H9 (cell line): ENCODE results near the gene ABCC12. TPM values are rescaled to one million over a fixed set of nuclear protein-coding genes. Genes with fewer than 3 reads are reported as not detected.

ENCODE experiments used
- DNase-seq: peaks from one replicate; pipeline ENCODE4 v3.0.0-alpha.2; 2017
- H2AFZ ChIP-seq: one replicate; pipeline ENCODE4 v1.6.1; 2013; ENCODE audit warnings: mild to moderate bottlenecking, low read length, control low read depth, moderate library complexity
- H2AK5ac ChIP-seq: 2 replicates; pipeline ENCODE4 v1.6.1; 2013; ENCODE audit warnings: low read length, control low read depth, mixed read lengths; ENCODE audit not compliant: insufficient read length
- H2BK120ac ChIP-seq: one replicate; pipeline ENCODE4 v1.6.1; 2013; ENCODE audit warnings: low read depth, mild to moderate bottlenecking, low read length, control low read depth, inconsistent platforms; ENCODE audit not compliant: poor library complexity, severe bottlenecking
- H2BK12ac ChIP-seq: 2 replicates; pipeline ENCODE4 v1.6.1; 2013; ENCODE audit warnings: low read length, control low read depth, mixed read lengths, low read depth; ENCODE audit not compliant: insufficient read length
- H2BK15ac ChIP-seq: 2 replicates; pipeline ENCODE4 v1.6.1; 2013; ENCODE audit warnings: low read depth, low read length, control low read depth
- H2BK20ac ChIP-seq: one replicate; pipeline ENCODE4 v1.6.1; 2013; ENCODE audit warnings: low read depth, mild to moderate bottlenecking, low read length, control low read depth, inconsistent platforms; ENCODE audit not compliant: poor library complexity, severe bottlenecking
- H2BK5ac ChIP-seq: 2 replicates; pipeline ENCODE4 v1.6.1; 2013; ENCODE audit warnings: low read length, control low read depth, mixed read lengths; ENCODE audit not compliant: insufficient read length
- H3K14ac ChIP-seq: 2 replicates; pipeline ENCODE4 v1.6.1; 2013; ENCODE audit warnings: low read length, control low read depth; ENCODE audit not compliant: insufficient read depth
- H3K18ac ChIP-seq: 2 replicates; pipeline ENCODE4 v1.6.1; 2013; ENCODE audit warnings: low read depth, mild to moderate bottlenecking, mixed read lengths, low read length, control low read depth; ENCODE audit not compliant: insufficient read length
- H3K23ac ChIP-seq: 2 replicates; pipeline ENCODE4 v1.6.1; 2013; ENCODE audit warnings: low read length, control low read depth, mixed read lengths, low read depth; ENCODE audit not compliant: insufficient read length
- H3K23me2 ChIP-seq: 2 replicates; pipeline ENCODE4 v1.6.1; 2013; ENCODE audit warnings: low read depth, mild to moderate bottlenecking, mixed read lengths, low read length, control low read depth; ENCODE audit not compliant: insufficient read length, poor library complexity, severe bottlenecking
- H3K27ac ChIP-seq: 2 replicates; pipeline ENCODE4 v1.5.1; 2013; ENCODE audit warnings: low read length, control low read depth, mixed read lengths, low read depth; ENCODE audit not compliant: insufficient read length
- H3K27me3 ChIP-seq: 2 replicates; pipeline ENCODE4 v1.6.1; 2013; ENCODE audit warnings: low read length, control low read depth, inconsistent platforms; ENCODE audit not compliant: insufficient read depth
- H3K4ac ChIP-seq: 2 replicates; pipeline ENCODE4 v1.6.1; 2013; ENCODE audit warnings: low read depth, mild to moderate bottlenecking, control low read depth, inconsistent platforms, low read length, moderate library complexity
- H3K4me1 ChIP-seq: 2 replicates; pipeline ENCODE4 v1.6.1; 2013; ENCODE audit warnings: low read length, control low read depth, inconsistent platforms; ENCODE audit not compliant: insufficient read depth
- H3K4me2 ChIP-seq: 2 replicates; pipeline ENCODE4 v1.6.1; 2013; ENCODE audit warnings: low read length, control low read depth, mixed read lengths; ENCODE audit not compliant: insufficient read length, insufficient read depth
- H3K56ac ChIP-seq: 2 replicates; pipeline ENCODE4 v1.6.1; 2013; ENCODE audit warnings: low read depth, mild to moderate bottlenecking, mixed read lengths, low read length, control low read depth; ENCODE audit not compliant: insufficient read length
- H3K79me1 ChIP-seq: 2 replicates; pipeline ENCODE4 v1.6.1; 2013; ENCODE audit warnings: low read depth, mild to moderate bottlenecking, moderate library complexity, low read length, control low read depth, inconsistent platforms; ENCODE audit not compliant: insufficient read depth, poor library complexity, severe bottlenecking
- H3K79me2 ChIP-seq: 2 replicates; pipeline ENCODE4 v1.6.1; 2013; ENCODE audit warnings: low read length, control low read depth, inconsistent platforms; ENCODE audit not compliant: insufficient read depth
- H3K9ac ChIP-seq: 2 replicates; pipeline ENCODE4 v1.6.1; 2013; ENCODE audit warnings: low read length, control low read depth, mixed read lengths; ENCODE audit not compliant: insufficient read length; ENCODE audit errors: extremely low read depth
- H3K9me3 ChIP-seq: one replicate; pipeline ENCODE4 v1.6.1; 2013; ENCODE audit warnings: low read depth, low read length, inconsistent platforms; ENCODE audit not compliant: control insufficient read depth
- H3T11ph ChIP-seq: one replicate; pipeline ENCODE4 v1.6.1; 2013; ENCODE audit warnings: mild to moderate bottlenecking, low read length, control low read depth, inconsistent platforms
- H4K20me1 ChIP-seq: one replicate; pipeline ENCODE4 v1.6.1; 2013; ENCODE audit not compliant: control insufficient read depth, insufficient read length, insufficient read depth
- H4K5ac ChIP-seq: 2 replicates; pipeline ENCODE4 v1.6.1; 2013; ENCODE audit warnings: low read depth, mild to moderate bottlenecking, mixed read lengths, low read length, control low read depth; ENCODE audit not compliant: insufficient read length
- H4K8ac ChIP-seq: replicated peaks from 2 replicates; pipeline ENCODE4 v1.6.1; 2013; ENCODE audit warnings: low read length, control low read depth, mixed read lengths, low read depth; ENCODE audit not compliant: insufficient read length
- H4K91ac ChIP-seq: 2 replicates; pipeline ENCODE4 v1.6.1; 2013; ENCODE audit warnings: low read depth, mild to moderate bottlenecking, moderate library complexity, mixed read lengths, low read length, control low read depth; ENCODE audit not compliant: insufficient read length
- H3K27ac Mint-ChIP-seq, 3 experiments: 2 replicates in 2 of 3; 3 replicates in 1 of 3; pipeline ENCODE4 v1.8.0; 2020 to 2021; ENCODE audit warnings: mixed read lengths in 3 of 3, mild to moderate bottlenecking in 1 of 3, moderate library complexity in 1 of 3
- H3K27me3 Mint-ChIP-seq: 2 replicates; pipeline ENCODE4 v1.8.0; 2021; ENCODE audit warnings: low read depth, mild to moderate bottlenecking, moderate library complexity, mixed read lengths
- H3K36me3 Mint-ChIP-seq, 3 experiments: 2 replicates in 2 of 3; 3 replicates in 1 of 3; pipeline ENCODE4 v1.8.0; 2020 to 2021; ENCODE audit warnings: low read depth in 3 of 3, mixed read lengths in 3 of 3; ENCODE audit not compliant: insufficient read depth in 1 of 3
- H3K4me1 Mint-ChIP-seq, 2 experiments: 2 replicates each; pipeline ENCODE4 v1.8.0; 2020; ENCODE audit warnings: mixed read lengths in 2 of 2
- H3K4me3 Mint-ChIP-seq, 2 experiments: 2 replicates in 1 of 2; 3 replicates in 1 of 2; pipeline ENCODE4 v1.8.0; 2020 to 2021; ENCODE audit warnings: mild to moderate bottlenecking in 2 of 2, mixed read lengths in 2 of 2, moderate library complexity in 1 of 2
- H3K9me3 Mint-ChIP-seq, 2 experiments: 2 replicates in 1 of 2; 3 replicates in 1 of 2; pipeline ENCODE4 v1.8.0; 2020; ENCODE audit warnings: mild to moderate bottlenecking in 2 of 2, mixed read lengths in 2 of 2, moderate library complexity in 1 of 2
- CTCF ChIP-seq: fragments of 200-600 bp; sonication (generic); conservative IDR thresholded peaks from 3 replicates; pipeline ENCODE4 v1.8.0; 2021; ENCODE audit warnings: antibody characterized with exemption, mild to moderate bottlenecking
- WGBS: extraction: QIAGEN DNeasy Blood & Tissue Kit; methylation state at CpG from one replicate; pipeline ENCODE4 v1.1.7; 2013; ENCODE audit warnings: missing lambda C conversion rate, low lambda C conversion rate, mixed read lengths; ENCODE audit not compliant: insufficient read length; ENCODE audit errors: extremely low coverage; 5-methylcytosine and 5-hydroxymethylcytosine counted together
- total RNA-seq: library from RNA; stranded (reverse); gene quantifications from 2 replicates; pipeline ENCODE4 v1.2.1, GENCODE V29; 2021

The ABCC12 gene
- total RNA-seq, 1 experiment from 2014 or later, result 0.09 TPM

DNA sequence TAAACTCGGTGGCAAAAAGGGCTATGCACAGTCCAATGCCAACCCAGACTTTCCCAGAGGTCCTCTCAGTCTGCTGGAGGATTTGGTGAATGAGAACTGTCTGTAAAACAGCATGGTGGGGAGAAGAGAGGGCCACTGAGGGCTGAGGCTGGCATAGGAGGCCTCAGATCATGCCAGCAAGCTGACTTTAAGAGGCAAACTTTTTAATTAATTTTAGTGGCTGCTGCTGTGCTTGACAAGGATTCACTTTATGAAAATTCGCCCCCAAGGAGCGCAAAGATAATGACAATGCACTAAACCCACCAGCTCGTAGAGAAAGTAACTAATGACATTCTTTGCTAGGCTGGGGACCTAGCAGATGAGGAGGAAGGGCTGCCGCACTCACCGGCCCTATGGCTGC, 15.0 kb downstream of the ABCC12 start:
- Histone ChIP-seq H4K5ac (no peak overlapping the region), H3K4ac (no peak overlapping the region), H4K20me1 (no peaks in the 10 kb centered on the region), H3K14ac (no peak overlapping the region), H2BK12ac (no peak overlapping the region), H3K4me1 (no peaks in the 10 kb centered on the region), H3K27me3 (no peaks in the 10 kb centered on the region), H3K23me2 (no peaks in the 10 kb centered on the region), H2AK5ac (no peak overlapping the region), H2BK20ac (no peak overlapping the region), H3T11ph (no peak overlapping the region), H2BK15ac (no peak overlapping the region), H3K18ac (no peak overlapping the region), H3K9me3 (no peaks in the 10 kb centered on the region), H3K56ac (no peak overlapping the region), H4K91ac (no peak overlapping the region), H2BK120ac (no peak overlapping the region), H2AFZ (no peak overlapping the region), H4K8ac (no peak overlapping the region), H3K9ac (no peak overlapping the region), H3K79me2 (no peaks in the 10 kb centered on the region), H2BK5ac (no peak overlapping the region), H3K4me2 (no peak overlapping the region), H3K79me1 (no peaks in the 10 kb centered on the region), H3K27ac (no peak overlapping the region), H3K23ac (no peak overlapping the region)
- no peak for TF ChIP-seq CTCF
- no peaks in the 10 kb centered on the region; a peak in 2 of 5 replicates for H3K9me3 Mint-ChIP-seq
- H3K4me3 Mint-ChIP-seq, result no peak overlapping the region
- H3K27ac Mint-ChIP-seq, result no peak overlapping the region
- H3K4me1 Mint-ChIP-seq, result peaks cover 9 to 10% of the 10 kb centered on the region in 2 experiments
- H3K36me3 Mint-ChIP-seq, result peaks cover 0 to 5% (median 0%) of the 10 kb centered on the region in 3 experiments; a peak in 1 of 7 replicates
- H3K27me3 Mint-ChIP-seq, result no peaks in the 10 kb centered on the region; the same call in 1 of the 2 replicates
- WGBS, result no CpG with 5 or more reads among the region's 6 CpGs
- no peak for DNase-seq
